Effector memory CD4-positive, alpha-beta T cell (primary cell): ENCODE data around the gene FAM180B.
A peak's percentile ranks its signal among the peaks of the same experiment; 100 is the strongest.

ENCODE experiments used
- DNase-seq, 3 donors: peaks; one replicate each; pipeline ENCODE4 v3.0.0-alpha.2; 2020
- H3K27ac ChIP-seq: 2 replicates; pipeline ENCODE4 v1.7.0; 2013; ENCODE audit warnings: mild to moderate bottlenecking, low read length, moderate library complexity; ENCODE audit not compliant: insufficient read depth, poor library complexity, severe bottlenecking
- H3K27me3 ChIP-seq: replicated peaks from 2 replicates; pipeline ENCODE4 v1.7.0; 2013; ENCODE audit warnings: mild to moderate bottlenecking, low read length; ENCODE audit not compliant: insufficient read depth, control insufficient read depth, poor library complexity, severe bottlenecking
- H3K36me3 ChIP-seq: 2 replicates; pipeline ENCODE4 v1.7.0; 2013; ENCODE audit warnings: mild to moderate bottlenecking, low read length, moderate library complexity; ENCODE audit not compliant: control insufficient read depth, insufficient read depth
- H3K4me1 ChIP-seq: 2 replicates; pipeline ENCODE4 v1.7.0; 2013; ENCODE audit warnings: low read length, mild to moderate bottlenecking; ENCODE audit not compliant: control insufficient read depth, insufficient read depth, poor library complexity, severe bottlenecking
- H3K4me3 ChIP-seq: 2 replicates; pipeline ENCODE4 v1.7.0; 2013; ENCODE audit warnings: low read length, low read depth, mild to moderate bottlenecking; ENCODE audit not compliant: insufficient read depth, poor library complexity, severe bottlenecking
- H3K9me3 ChIP-seq: 2 replicates; pipeline ENCODE4 v1.7.0; 2013; ENCODE audit warnings: mild to moderate bottlenecking, low read length, moderate library complexity; ENCODE audit not compliant: control insufficient read depth

FAM180B gene

DNA sequence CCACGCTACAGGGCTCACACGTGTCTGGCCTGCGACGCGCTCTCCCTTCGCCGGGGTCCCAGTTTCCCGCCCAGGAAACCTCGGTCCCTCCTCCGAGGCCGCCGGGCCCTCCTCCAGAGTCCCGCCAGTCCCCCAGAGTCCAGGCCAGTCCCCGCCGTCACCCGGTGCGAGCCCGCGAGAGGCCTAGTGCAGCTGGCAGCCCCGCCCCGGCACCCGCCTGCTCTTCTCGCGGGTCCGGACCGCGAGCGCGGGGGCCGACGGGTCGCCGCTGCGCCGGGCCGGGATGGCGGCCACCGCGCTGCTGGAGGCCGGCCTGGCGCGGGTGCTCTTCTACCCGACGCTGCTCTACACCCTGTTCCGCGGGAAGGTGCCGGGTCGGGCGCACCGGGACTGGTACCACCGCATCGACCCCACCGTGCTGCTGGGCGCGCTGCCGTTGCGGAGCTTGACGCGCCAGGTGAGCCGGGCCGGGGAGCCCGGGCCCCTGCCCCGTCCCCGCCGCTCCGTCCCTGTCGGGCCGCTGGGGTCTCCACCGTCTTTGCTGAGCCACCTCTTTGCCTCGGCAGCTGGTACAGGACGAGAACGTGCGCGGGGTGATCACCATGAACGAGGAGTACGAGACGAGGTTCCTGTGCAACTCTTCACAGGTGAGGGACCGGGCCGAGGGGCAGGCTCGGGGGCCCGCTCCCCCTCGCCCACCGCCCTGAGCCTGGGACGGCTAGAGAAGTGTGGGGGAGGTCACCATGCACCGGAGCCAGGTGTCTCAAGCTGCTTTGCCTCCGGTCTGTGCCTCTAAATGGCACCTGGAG is 20.9 kb upstream of the FAM180B start, which contains the start of gene PTPMT1:
Gene PTPMT1, plus strand, starts transcription at position 260 of the 809 bp plus-strand sequence. Its CDS starts 24 bp downstream, at position 284.
- peaks cover 16% of the 10 kb centered on the region for H3K4me1 ChIP-seq
- H3K36me3 ChIP-seq = peaks cover 6% of the 10 kb centered on the region
- H3K27me3 ChIP-seq = no peaks in the 10 kb centered on the region
- no peaks in the 10 kb centered on the region for H3K9me3 ChIP-seq
- H3K27ac ChIP-seq = peak within 1 kb of the TSS; percentile 72
- peak; percentile 28 to 34 (median 31) for DNase-seq
- H3K4me3 ChIP-seq = peak within 1 kb of the TSS; percentile 92

DNA sequence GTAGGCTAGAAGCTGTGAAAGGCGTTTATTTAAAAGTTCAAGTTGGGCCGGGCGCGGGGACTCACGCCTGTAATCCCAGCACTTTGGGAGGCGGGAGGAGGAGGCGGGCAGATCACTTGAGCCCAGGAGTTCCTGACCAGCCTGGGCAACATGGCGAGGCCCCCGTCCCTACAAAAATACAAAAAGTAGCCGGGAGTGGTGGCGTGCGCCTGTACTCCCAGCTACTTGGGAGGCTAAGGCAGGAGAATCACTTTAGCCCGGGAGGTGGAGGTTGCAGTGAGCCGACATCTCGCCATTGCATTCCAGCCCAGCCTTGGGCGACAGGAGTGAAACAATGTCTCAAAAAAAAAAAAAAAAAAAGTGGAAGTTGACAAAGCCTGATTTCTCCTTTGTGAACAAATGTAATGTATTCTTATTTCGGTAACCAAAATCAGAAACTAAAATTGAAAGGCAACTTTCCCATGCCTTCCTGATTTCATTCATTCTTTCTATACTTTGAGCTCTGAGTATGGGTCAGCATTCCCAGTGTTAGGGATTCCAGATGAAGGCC is 20.3 kb upstream of the FAM180B start:
- peak overlapping the region; percentile 72 for H3K27ac ChIP-seq
- H3K4me1 ChIP-seq = peaks cover 16% of the 10 kb centered on the region
- no peaks in the 10 kb centered on the region for H3K9me3 ChIP-seq
- H3K36me3 ChIP-seq = peaks cover 10% of the 10 kb centered on the region
- DNase-seq = no peak
- H3K27me3 ChIP-seq = no peaks in the 10 kb centered on the region
- H3K4me3 ChIP-seq = peak overlapping the region; percentile 92

DNA sequence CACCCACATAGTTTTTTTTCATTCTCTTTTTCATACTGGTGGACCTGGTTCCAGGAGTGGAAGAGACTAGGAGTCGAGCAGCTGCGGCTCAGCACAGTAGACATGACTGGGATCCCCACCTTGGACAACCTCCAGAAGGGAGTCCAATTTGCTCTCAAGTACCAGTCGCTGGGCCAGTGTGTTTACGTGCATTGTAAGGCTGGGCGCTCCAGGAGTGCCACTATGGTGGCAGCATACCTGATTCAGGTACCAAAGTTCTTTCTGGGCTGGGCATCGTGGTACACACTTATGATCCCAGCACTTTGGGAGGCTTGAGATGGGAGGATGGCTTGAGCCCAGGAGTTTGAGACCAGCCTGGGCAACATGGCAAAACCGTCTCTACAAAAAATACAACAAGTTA is 16.8 kb upstream of the FAM180B start:
- Histone ChIP-seq H3K4me3 (no peak overlapping the region), H3K9me3 (no peaks in the 10 kb centered on the region), H3K4me1 (peaks cover 16% of the 10 kb centered on the region), H3K36me3 (peaks cover 36% of the 10 kb centered on the region), H3K27me3 (no peaks in the 10 kb centered on the region), H3K27ac (no peak overlapping the region)
- no peak for DNase-seq

DNA sequence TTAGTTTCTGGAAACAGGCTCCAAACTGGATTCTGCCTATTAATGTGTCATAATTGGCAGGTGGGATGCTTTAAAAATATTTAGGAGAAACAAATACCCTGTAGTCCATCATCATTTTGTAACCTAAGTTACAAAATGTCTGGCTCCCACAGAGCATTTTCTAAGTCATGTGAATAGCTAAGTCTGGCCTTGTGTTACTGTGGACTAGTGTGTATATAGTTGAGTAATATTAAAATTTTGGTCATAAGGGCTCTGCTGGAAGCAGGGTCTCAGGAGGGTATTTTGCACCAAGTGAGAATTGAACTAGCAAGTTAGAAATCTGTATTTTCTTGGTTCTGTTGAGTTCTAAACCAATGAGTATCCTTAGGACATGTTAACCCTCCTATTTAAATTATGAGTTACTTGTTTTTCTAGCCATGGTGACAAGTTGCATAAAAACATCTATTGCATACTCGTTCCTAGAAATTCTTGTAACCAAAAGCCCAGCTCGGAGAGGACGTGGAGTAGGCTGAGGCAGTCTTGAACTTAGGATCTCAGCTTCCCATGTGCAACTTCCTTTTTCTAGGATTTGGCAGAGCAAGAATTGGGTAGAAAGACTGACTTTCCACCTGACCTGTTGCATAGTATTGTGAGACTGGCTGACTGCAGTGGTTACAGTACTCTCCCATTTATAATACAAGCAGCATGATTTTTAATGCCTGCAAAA is 15.7 kb upstream of the FAM180B start:
- Histone ChIP-seq H3K27me3 (no peaks in the 10 kb centered on the region), H3K4me1 (peaks cover 10% of the 10 kb centered on the region), H3K4me3 (no peak overlapping the region), H3K36me3 (peaks cover 42% of the 10 kb centered on the region), H3K9me3 (no peaks in the 10 kb centered on the region), H3K27ac (no peak overlapping the region)
- DNase-seq = no peak

DNA sequence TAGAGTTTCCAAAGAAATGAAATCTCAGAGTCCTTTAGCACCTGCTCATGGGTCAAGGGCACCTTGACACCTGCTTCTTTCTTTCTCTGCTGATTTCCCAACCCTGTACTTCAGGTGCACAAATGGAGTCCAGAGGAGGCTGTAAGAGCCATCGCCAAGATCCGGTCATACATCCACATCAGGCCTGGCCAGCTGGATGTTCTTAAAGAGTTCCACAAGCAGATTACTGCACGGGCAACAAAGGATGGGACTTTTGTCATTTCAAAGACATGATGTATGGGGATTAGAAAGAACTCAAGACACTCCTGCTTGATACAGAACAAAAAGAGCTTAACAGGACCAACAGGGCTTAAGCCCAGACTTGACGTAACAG is 15.1 kb upstream of the FAM180B start:
- Histone ChIP-seq H3K27ac (no peak overlapping the region), H3K27me3 (no peaks in the 10 kb centered on the region), H3K4me1 (peaks cover 5% of the 10 kb centered on the region), H3K4me3 (no peak overlapping the region), H3K36me3 (peaks cover 42% of the 10 kb centered on the region), H3K9me3 (no peaks in the 10 kb centered on the region)
- DNase-seq = no peak

DNA sequence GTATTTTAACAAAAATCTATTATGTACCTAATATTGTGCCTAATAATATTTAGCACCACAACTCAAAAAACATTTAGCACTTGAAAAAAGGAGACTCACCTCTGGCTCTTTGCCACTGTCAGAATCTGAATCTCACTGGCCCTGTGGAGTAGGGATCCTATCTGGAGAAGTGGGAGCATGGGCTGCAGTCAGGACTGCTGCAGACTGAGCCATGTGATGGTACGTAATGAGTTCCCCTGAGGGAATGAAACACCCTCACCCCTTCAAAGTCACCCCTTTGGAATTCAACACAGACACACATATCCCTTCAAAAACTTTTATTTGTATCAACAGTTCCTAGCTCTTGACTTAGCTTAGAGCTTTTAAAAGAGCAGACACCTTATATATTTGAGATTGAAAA is 14.6 kb upstream of the FAM180B start:
- Histone ChIP-seq H3K27ac (no peak overlapping the region), H3K9me3 (no peaks in the 10 kb centered on the region), H3K4me3 (no peak overlapping the region), H3K4me1 (no peaks in the 10 kb centered on the region), H3K27me3 (no peaks in the 10 kb centered on the region), H3K36me3 (peaks cover 42% of the 10 kb centered on the region)
- no peak for DNase-seq

DNA sequence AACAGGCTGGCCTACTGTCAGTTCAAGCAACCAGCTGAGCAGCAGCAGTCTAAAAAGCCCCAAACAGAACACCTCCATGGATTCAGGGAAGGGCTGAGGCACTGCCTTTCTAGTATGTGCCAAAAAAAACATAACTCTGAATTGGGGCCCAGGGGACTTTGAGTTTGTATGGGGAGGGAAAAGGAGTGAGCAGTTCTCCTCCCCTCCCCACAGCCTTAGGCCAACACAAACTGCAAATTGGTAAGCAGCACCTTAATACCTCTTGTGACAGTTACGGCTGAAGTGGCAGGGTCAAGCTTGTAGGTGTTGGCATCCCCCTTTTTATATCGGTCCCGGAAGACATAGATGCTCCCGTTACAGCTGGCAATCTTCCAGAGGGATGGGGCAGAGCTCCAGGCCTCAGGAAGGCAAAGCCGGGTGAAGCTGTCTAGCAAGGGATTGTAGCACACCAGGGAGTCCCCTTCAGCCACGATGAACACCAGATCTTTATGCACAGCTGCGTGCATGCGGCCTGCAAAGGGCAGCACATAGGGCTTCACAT is 13.7 kb upstream of the FAM180B start:
- Histone ChIP-seq H3K4me1 (peaks cover 7% of the 10 kb centered on the region), H3K27me3 (no peaks in the 10 kb centered on the region), H3K4me3 (no peak overlapping the region), H3K36me3 (peaks cover 42% of the 10 kb centered on the region), H3K27ac (no peak overlapping the region), H3K9me3 (no peaks in the 10 kb centered on the region)
- DNase-seq = no peak

DNA sequence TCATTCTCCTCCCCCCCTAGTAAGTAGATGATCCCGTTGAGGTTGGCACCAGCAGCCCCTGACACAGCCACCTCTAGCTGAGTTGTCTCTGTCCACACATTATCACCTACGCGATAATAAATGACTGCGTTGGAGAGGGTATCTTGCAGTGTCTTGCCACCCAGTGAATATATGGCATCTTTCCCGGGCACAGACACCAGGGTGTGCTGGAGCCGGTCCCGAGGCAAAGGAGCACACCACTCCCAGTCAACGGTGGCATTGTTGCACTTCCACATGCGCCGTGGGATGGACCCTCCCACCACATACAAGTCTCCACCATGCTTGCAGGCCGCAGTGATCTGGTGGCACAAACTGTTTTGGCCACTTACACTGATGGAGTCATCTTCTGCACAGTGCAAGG is 13.2 kb upstream of the FAM180B start:
- Histone ChIP-seq H3K4me3 (no peak overlapping the region), H3K27me3 (no peaks in the 10 kb centered on the region), H3K36me3 (peaks cover 42% of the 10 kb centered on the region), H3K4me1 (peaks cover 12% of the 10 kb centered on the region), H3K9me3 (no peaks in the 10 kb centered on the region), H3K27ac (no peak overlapping the region)
- no peak for DNase-seq

DNA sequence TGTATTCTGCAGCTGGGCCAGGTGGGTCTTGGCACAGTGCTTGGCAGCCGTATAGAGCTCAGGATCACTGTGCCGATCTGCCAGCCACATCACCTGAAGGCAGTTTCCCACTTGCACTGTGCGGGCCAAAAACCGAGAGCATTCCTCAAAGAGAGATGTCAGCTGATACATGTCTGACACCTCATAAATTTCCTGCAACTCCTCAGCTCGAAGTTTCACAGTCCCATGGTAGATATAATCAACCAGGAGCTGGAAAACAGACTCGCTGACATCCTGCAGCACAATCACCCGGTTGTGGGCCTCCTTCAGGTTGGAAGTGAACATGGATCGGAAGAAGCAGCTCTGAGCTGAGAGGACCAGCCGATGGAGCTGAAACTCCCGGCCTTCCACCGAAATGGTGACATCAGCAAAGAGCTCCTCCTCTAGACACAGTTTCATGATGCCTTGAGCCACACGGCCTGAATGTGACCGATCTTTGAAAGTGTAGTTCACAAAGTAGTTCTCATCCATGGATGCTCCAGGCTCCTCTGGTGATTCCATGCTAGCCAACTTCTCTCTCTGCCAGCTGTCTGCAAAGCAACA is 8.9 kb upstream of the FAM180B start:
- no peak for DNase-seq
- H3K27ac ChIP-seq = peak overlapping the region; percentile 91
- H3K27me3 ChIP-seq = no peaks in the 10 kb centered on the region
- H3K36me3 ChIP-seq = peaks cover 36% of the 10 kb centered on the region
- H3K4me1 ChIP-seq = peaks cover 25% of the 10 kb centered on the region
- H3K4me3 ChIP-seq = no peak overlapping the region
- H3K9me3 ChIP-seq = no peaks in the 10 kb centered on the region
